ENCODE data around the gene PLEKHA8.

- TF ChIP-seq CTCF (IDR thresholded peaks at IDR 0.05; ENCODE audit: control extremely low read depth in 1 of 3, insufficient read depth in 1 of 3, low read depth in 1 of 3, low read length in 3 of 3) (no peak), POLR2AphosphoS5 (IDR thresholded peaks at IDR 0.05; ENCODE audit: low read depth, low read length) (no peak), PHF8 (conservative IDR thresholded peaks at IDR 0.05; ENCODE audit: low read depth, low read length) (no peak), CTBP2 (IDR thresholded peaks at IDR 0.05; ENCODE audit: borderline replicate concordance, insufficient read depth, insufficient read length, low read length) (no peak), SRF (IDR thresholded peaks at IDR 0.05; ENCODE audit: low read depth, low read length) (no peak), JUN (IDR thresholded peaks at IDR 0.05; ENCODE audit: low read depth, low read length) (no peak), POLR2A (IDR thresholded peaks at IDR 0.05; ENCODE audit: control extremely low read depth in 1 of 2, low read depth in 2 of 2, low read length in 2 of 2) (no peak), RAD21 (IDR thresholded peaks at IDR 0.05 in 1 of 2, conservative IDR thresholded peaks at IDR 0.05 in 1 of 2; ENCODE audit: low read depth in 2 of 2, low read length in 2 of 2) (no peak), YY1 (IDR thresholded peaks at IDR 0.05; ENCODE audit: low read depth, low read length) (no peak), RNF2 (IDR thresholded peaks at IDR 0.05; ENCODE audit: borderline replicate concordance, low read depth, low read length, missing control alignments, poor library complexity, severe bottlenecking) (no peak), RFX5 (IDR thresholded peaks at IDR 0.05; ENCODE audit: borderline replicate concordance, low read depth, low read length) (no peak), SIN3A (conservative IDR thresholded peaks at IDR 0.05 in 1 of 2, IDR thresholded peaks at IDR 0.05 in 1 of 2; ENCODE audit: low read depth in 1 of 2, low read length in 2 of 2) (no peak), JUND (IDR thresholded peaks at IDR 0.05; ENCODE audit: low read length) (no peak)
- TF ChIP-seq, protein P1, sequence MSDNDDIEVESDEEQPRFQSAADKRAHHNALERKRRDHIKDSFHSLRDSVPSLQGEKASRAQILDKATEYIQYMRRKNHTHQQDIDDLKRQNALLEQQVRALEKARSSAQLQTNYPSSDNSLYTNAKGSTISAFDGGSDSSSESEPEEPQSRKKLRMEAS (IDR thresholded peaks at IDR 0.05) = no peak
These were observed 24.9 kb downstream of the PLEKHA8 start for GRCh38 chr7:30053068-30053467.
